M059J (cell line): Measurements from ENCODE around the gene OCA2. TPM values are rescaled to one million over a fixed set of nuclear protein-coding genes. Genes with fewer than 3 reads are reported as not detected.

Experiments used
- DNase-seq: peaks from one replicate; pipeline ENCODE4 v3.0.0-alpha.2; 2012; ENCODE audit warnings: low read depth
- total RNA-seq: library from RNA; depleted of rRNA; stranded (reverse); fragments of >200 nt; shearing (Covaris generic); gene quantifications from 2 replicates; pipeline ENCODE4 v1.2.3, GENCODE V29; 2014

Gene OCA2
- total RNA-seq, 1 experiment from 2014 or later = not detected

- no peak for DNase-seq
Observed at GRCh38 chr15:28079313-28079969, 19.7 kb downstream of the OCA2 start.

- no peak for DNase-seq
Observed at GRCh38 chr15:28078191-28078719, 20.9 kb downstream of the OCA2 start.

- no peak for DNase-seq
Observed at GRCh38 chr15:28075573-28075972, 23.5 kb downstream of the OCA2 start.

GRCh38 chr15:28068930-28069329, 30.2 kb downstream of the OCA2 start:
- no peak for DNase-seq

- no peak for DNase-seq
Observed at GRCh38 chr15:28066231-28066630, 32.9 kb downstream of the OCA2 start.

GRCh38 chr15:28060005-28060404, 39.1 kb downstream of the OCA2 start:
- DNase-seq = no peak

- no peak for DNase-seq
Observed at GRCh38 chr15:28058082-28058481, 41.0 kb downstream of the OCA2 start.

GRCh38 chr15:28051955-28052633, 47.0 kb downstream of the OCA2 start:
- no peak for DNase-seq

- no peak for DNase-seq
Observed at GRCh38 chr15:28049581-28049980, 49.5 kb downstream of the OCA2 start.

- no peak for DNase-seq
Observed at GRCh38 chr15:28047277-28047676, 51.8 kb downstream of the OCA2 start.

GRCh38 chr15:28044121-28044672, 54.9 kb downstream of the OCA2 start:
- no peak for DNase-seq

- no peak for DNase-seq
Observed at GRCh38 chr15:28043691-28044091, 55.4 kb downstream of the OCA2 start.

- DNase-seq = no peak
Observed at GRCh38 chr15:28037969-28038590, 61.0 kb downstream of the OCA2 start.

- DNase-seq = no peak
Observed at GRCh38 chr15:28033443-28033842, 65.7 kb downstream of the OCA2 start.

- no peak for DNase-seq
Observed at GRCh38 chr15:28030801-28031200, 68.3 kb downstream of the OCA2 start.

- DNase-seq = no peak
Observed at GRCh38 chr15:28027714-28028076, 71.4 kb downstream of the OCA2 start.

GRCh38 chr15:28026764-28027713, 72.1 kb downstream of the OCA2 start:
- no peak for DNase-seq

GRCh38 chr15:28026221-28026620, 72.9 kb downstream of the OCA2 start:
- DNase-seq = no peak

GRCh38 chr15:28025413-28025812, 73.7 kb downstream of the OCA2 start:
- DNase-seq = no peak

- DNase-seq = no peak
Observed at GRCh38 chr15:28024889-28025250, 74.2 kb downstream of the OCA2 start.
